Gastroesophageal sphincter (tissue), 4 donors: ENCODE results near the gene TSHZ2. TPM values are rescaled to one million over a fixed set of nuclear protein-coding genes. Genes with fewer than 3 reads are reported as not detected.
"Not testable (repeated sequence)": the region's sequence is repeated elsewhere in the genome, so short reads cannot be mapped to it uniquely, and the experiment has no call there.

ENCODE experiments used
- ATAC-seq: fragments of 150-250 bp; one replicate; pipeline ENCODE4 v1.9.1; 2016; ENCODE audit warnings: mild to moderate bottlenecking, moderate library complexity
- H3K27ac ChIP-seq, 4 donors: fragments of 200-600 bp; sonication (generic) in 3 of 4; 1 replicate in 3 of 4; 2 replicates in 1 of 4; pipeline ENCODE4 v1.5.1; 2016 to 2019
- H3K27me3 ChIP-seq: fragments of 200-600 bp; sonication (generic); one replicate; pipeline ENCODE4 v1.5.1; 2019
- H3K36me3 ChIP-seq, 2 donors: fragments of 200-600 bp; sonication (generic); one replicate each; pipeline ENCODE4 v1.5.1; 2019; ENCODE audit warnings: control low read depth in 1 of 2
- H3K4me1 ChIP-seq, 3 donors: fragments of 200-600 bp; sonication (generic); 1 replicate in 2 of 3; 2 replicates in 1 of 3; pipeline ENCODE4 v1.5.1; 2016 to 2019; ENCODE audit warnings: control low read depth in 2 of 3
- H3K4me3 ChIP-seq, 2 donors: fragments of 200-600 bp; sonication (generic); one replicate each; pipeline ENCODE4 v1.5.1; 2019; ENCODE audit warnings: mild to moderate bottlenecking in 1 of 2, moderate library complexity in 1 of 2
- H3K9me3 ChIP-seq, 3 donors: fragments of 200-600 bp; sonication (generic); one replicate each; pipeline ENCODE4 v1.5.1; 2017 to 2019; ENCODE audit warnings: control low read depth in 2 of 3
- CTCF ChIP-seq, 4 experiments: fragments of 200-600 bp in 2 of 4; fragments of 450-650 bp in 2 of 4; sonication (generic) in 1 of 4; IDR thresholded peaks; one replicate each; pipeline ENCODE4 v1.5.1; 2017 to 2019; ENCODE audit warnings: antibody characterized with exemption in 4 of 4, mild to moderate bottlenecking in 2 of 4, moderate library complexity in 2 of 4
- EP300 ChIP-seq: sonication (generic); formaldehyde crosslinking; IDR thresholded peaks from one replicate; pipeline ENCODE4 v1.6.1; 2017; ENCODE audit warnings: antibody characterized with exemption, mild to moderate bottlenecking
- POLR2A ChIP-seq, 2 donors: fragments of 450-650 bp; IDR thresholded peaks; one replicate each; pipeline ENCODE4 v1.6.1; 2017; ENCODE audit warnings: antibody characterized with exemption in 2 of 2, mild to moderate bottlenecking in 2 of 2, moderate library complexity in 1 of 2
- POLR2AphosphoS5 ChIP-seq: sonication (generic); formaldehyde crosslinking; IDR thresholded peaks from one replicate; pipeline ENCODE4 v1.6.1; 2017; ENCODE audit warnings: antibody characterized with exemption
- WGBS, 2 donors: methylation state at CpG; one replicate each; pipeline ENCODE4 v1.1.5; 2018; ENCODE audit warnings: low coverage in 1 of 2; 5-methylcytosine and 5-hydroxymethylcytosine counted together
- total RNA-seq, 4 donors: library from RNA; depleted of rRNA; stranded (reverse); fragments of >200 nt; gene quantifications; one replicate each; pipeline ENCODE4 v1.1.0, GENCODE V29; 2016

The TSHZ2 gene
- total RNA-seq, 4 donors from 2014 or later, result 9.9 to 21.3 (median 12.2) TPM

- H3K27me3 ChIP-seq, result no peaks in the 10 kb centered on the region
- H3K4me3 ChIP-seq, result no peak overlapping the region
- no peak overlapping the region for H3K27ac ChIP-seq
- H3K9me3 ChIP-seq, result no peaks in the 10 kb centered on the region
- no peak for ATAC-seq
- no peak for TF ChIP-seq EP300
- no peak for TF ChIP-seq POLR2A (IDR thresholded peaks at IDR 0.05)
- TF ChIP-seq CTCF (IDR thresholded peaks at IDR 0.05), result no peak
- no peak for TF ChIP-seq POLR2AphosphoS5
- 91 to 100% methylated on average over 3 to 4 of the region's 6 CpGs for WGBS, 2 donors
- no peaks in the 10 kb centered on the region for H3K4me1 ChIP-seq
- H3K36me3 ChIP-seq, result no peaks in the 10 kb centered on the region
Measured at GRCh38 chr20:53463101-53463972, 491.2 kb downstream of the TSHZ2 start.

GRCh38 chr20:53466279-53466678 is 494.1 kb downstream of the TSHZ2 start:
- Histone ChIP-seq H3K4me1 (no peaks in the 10 kb centered on the region), H3K27me3 (no peaks in the 10 kb centered on the region), H3K36me3 (no peaks in the 10 kb centered on the region), H3K27ac (no peak overlapping the region), H3K9me3 (no peaks in the 10 kb centered on the region), H3K4me3 (no peak overlapping the region)
- 75 to 87% methylated on average over 3 of the region's 4 CpGs for WGBS, 2 donors
- no peak for ATAC-seq
- no peak for TF ChIP-seq EP300
- TF ChIP-seq POLR2AphosphoS5, result no peak
- TF ChIP-seq CTCF (IDR thresholded peaks at IDR 0.05), result no peak
- TF ChIP-seq POLR2A (IDR thresholded peaks at IDR 0.05), result no peak

GRCh38 chr20:53468587-53468986 is 496.4 kb downstream of the TSHZ2 start:
- H3K36me3 ChIP-seq, result no peaks in the 10 kb centered on the region
- TF ChIP-seq POLR2A (IDR thresholded peaks at IDR 0.05) (no peak), CTCF (IDR thresholded peaks at IDR 0.05) (no peak), POLR2AphosphoS5 (no peak), EP300 (no peak)
- no peaks in the 10 kb centered on the region for H3K4me1 ChIP-seq
- no peaks in the 10 kb centered on the region for H3K27me3 ChIP-seq
- WGBS, 2 donors, result 49 to 58% methylated on average over 5 of the region's 5 CpGs
- no peaks in the 10 kb centered on the region for H3K9me3 ChIP-seq
- ATAC-seq, result no peak
- no peak overlapping the region for H3K4me3 ChIP-seq
- H3K27ac ChIP-seq, result no peak overlapping the region

GRCh38 chr20:53472859-53473258 is 500.7 kb downstream of the TSHZ2 start:
- 95% methylated on average over 4 of the region's 18 CpGs; no CpG with 5 or more reads in 1 of the 2 donors for WGBS, 2 donors
- H3K36me3 ChIP-seq, H3K4me3 ChIP-seq, ATAC-seq, H3K27me3 ChIP-seq, H3K27ac ChIP-seq, H3K9me3 ChIP-seq, H3K4me1 ChIP-seq: not testable (repeated sequence)

- Histone ChIP-seq H3K4me1 (no peaks in the 10 kb centered on the region), H3K9me3 (peaks cover 0 to 15% (median 0%) of the 10 kb centered on the region in 3 donors), H3K27me3 (no peaks in the 10 kb centered on the region), H3K27ac (no peak overlapping the region), H3K36me3 (no peaks in the 10 kb centered on the region), H3K4me3 (no peak overlapping the region)
- TF ChIP-seq POLR2A (IDR thresholded peaks at IDR 0.05) (no peak), CTCF (IDR thresholded peaks at IDR 0.05) (no peak), EP300 (no peak), POLR2AphosphoS5 (no peak)
- WGBS, 2 donors, result 72 to 83% methylated on average over 2 of the region's 2 CpGs
- ATAC-seq, result no peak
Measured at GRCh38 chr20:53480913-53481312, 508.8 kb downstream of the TSHZ2 start.
